HG03108 (cell line): ENCODE results near the gene TIMM23.
"Not testable (repeated sequence)": the region's sequence is repeated elsewhere in the genome, so short reads cannot be mapped to it uniquely, and the experiment has no call there.

Experiments
- ATAC-seq: cut with Tn5 transposase; IDR thresholded peaks from one replicate; pipeline ENCODE4 v1.9.1; 2021; ENCODE audit warnings: moderate library complexity; ENCODE audit not compliant: unreplicated experiment

The TIMM23 gene, protein sequence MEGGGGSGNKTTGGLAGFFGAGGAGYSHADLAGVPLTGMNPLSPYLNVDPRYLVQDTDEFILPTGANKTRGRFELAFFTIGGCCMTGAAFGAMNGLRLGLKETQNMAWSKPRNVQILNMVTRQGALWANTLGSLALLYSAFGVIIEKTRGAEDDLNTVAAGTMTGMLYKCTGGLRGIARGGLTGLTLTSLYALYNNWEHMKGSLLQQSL

GRCh38 chr10:45972106-45972812 lies at the start of gene TIMM23:
TIMM23 (plus strand) TSS chr10:45972489; CDS start chr10:45972625, 136 bp downstream.
- peak; percentile 83 for ATAC-seq

DNA sequence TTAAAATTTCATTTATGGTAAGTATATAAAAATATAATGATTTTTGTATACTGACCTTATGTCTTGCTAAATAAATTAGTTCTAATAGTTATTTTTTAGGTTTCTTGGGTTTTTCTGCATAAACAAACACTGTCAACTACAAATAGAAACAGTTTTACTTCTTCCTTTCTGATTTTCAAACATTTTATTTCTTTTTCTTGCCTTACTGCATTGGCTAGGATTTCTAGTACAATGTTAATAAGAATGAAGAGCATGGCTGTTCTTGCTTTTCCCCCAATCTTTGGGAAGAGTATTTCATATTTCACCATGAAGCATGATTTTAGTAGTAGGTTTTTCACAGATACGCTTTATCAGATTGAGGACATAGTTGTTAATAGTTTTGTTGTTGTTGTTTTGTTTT lies 45.5 kb upstream of the TIMM23 start:
- not testable (repeated sequence) for ATAC-seq

GRCh38 chr10:45931305-45931704 lies 41.0 kb upstream of the TIMM23 start:
- not testable (repeated sequence) for ATAC-seq

- not testable (repeated sequence) for ATAC-seq
Measured at GRCh38 chr10:45934788-45935187, 37.5 kb upstream of the TIMM23 start.

- ATAC-seq, result not testable (repeated sequence)
Measured at GRCh38 chr10:45939176-45939697, 33.1 kb upstream of the TIMM23 start.

DNA sequence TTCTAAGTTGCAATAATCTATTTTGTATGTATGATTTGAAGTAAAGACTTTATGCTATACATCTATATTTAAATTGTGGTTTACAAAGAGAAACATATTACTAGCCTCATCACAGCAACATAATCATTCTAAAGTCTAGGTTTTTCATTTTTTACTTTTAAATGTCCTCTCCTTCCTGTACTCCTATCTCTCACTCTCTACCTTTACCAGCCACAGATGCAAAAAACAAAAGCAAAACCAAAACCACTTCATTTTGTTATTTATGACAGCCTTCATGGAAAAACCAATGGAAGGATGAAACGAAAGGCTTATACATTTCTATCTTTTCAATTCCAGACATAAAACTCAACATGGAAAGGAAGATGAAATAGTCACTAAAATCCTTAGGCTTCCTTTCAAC lies 31.1 kb upstream of the TIMM23 start:
- ATAC-seq, result not testable (repeated sequence)

DNA sequence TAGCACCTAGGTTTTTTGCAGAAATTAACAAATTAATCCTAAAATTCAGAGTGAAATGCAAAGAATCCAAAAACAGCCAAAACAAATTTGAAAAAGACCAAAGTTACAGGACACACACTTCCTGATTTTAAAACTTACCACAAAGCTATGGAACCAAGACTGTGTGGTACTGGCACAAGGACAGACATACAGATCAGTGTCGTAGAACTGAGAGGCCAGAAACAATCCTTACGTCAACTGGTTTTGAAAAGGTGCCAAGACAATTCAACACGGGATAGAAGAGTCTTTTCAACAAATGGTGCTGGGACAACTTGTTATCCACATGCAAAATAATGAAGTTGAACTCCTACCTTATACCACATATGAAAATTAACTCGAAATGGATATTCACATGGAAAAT lies 26.8 kb upstream of the TIMM23 start:
- ATAC-seq, result not testable (repeated sequence)

- not testable (repeated sequence) for ATAC-seq
Measured at GRCh38 chr10:45947363-45947762, 24.9 kb upstream of the TIMM23 start.

- ATAC-seq, result not testable (repeated sequence)
Measured at GRCh38 chr10:45948801-45949200, 23.5 kb upstream of the TIMM23 start.

GRCh38 chr10:45954367-45954766 lies 17.9 kb upstream of the TIMM23 start:
- ATAC-seq, result not testable (repeated sequence)

DNA sequence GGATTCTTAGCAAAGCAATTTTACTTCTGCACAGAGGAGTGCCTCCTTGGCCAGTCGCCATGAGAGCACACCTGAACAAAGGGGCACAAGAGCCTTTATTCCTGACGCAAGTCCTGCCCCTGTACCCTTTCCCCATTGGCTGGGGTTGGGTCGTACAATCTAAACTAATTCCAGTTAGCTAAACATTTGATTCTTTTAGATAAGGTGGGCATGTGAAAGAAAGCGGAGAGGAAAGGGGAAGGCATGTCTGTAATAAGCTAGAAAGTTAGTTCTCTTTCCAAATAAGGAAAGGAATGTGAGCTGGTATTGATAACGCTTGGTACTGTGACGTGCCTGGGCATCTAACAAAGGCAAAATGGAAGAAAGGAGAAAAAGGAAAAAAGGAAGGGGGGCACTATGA lies 15.7 kb upstream of the TIMM23 start:
- not testable (repeated sequence) for ATAC-seq

GRCh38 chr10:45957928-45958327 lies 14.4 kb upstream of the TIMM23 start:
- not testable (repeated sequence) for ATAC-seq

DNA sequence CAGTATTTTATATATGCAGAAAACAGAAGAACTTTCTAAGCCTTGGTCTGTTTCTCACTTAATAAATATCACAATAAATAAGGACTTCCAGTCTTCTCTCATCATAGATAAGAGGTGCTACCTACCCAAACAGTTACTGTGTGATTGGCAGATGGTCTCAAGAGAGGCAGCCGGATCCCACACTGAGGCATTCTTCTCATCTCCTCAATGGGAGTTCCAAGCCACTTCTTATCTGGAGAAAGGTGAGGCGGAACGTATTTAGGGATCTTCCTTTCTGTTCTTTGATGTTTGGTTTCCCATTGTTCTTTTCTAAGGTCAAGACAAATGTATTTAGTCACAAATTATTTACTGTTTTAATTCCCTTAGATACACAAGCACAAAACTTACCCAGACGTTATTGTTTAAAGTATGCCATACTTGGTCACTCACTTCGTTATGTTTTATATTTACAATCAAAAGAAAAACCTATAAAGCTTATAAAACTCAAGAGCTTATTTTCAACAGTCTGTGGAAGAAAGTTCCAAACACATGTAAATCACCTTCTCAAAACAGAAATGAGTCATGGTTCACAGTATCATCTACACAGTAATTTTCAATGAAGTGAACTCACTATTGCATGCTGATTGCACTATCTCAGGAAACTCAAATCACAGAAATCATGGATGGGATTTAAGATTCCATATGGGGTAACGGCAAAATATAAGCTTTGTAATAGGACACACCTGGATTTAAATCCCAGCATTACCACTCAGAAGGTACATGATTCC lies 9.4 kb upstream of the TIMM23 start:
- ATAC-seq, result not testable (repeated sequence)

GRCh38 chr10:45971019-45971418 lies 1.3 kb upstream of the TIMM23 start:
- not testable (repeated sequence) for ATAC-seq

DNA sequence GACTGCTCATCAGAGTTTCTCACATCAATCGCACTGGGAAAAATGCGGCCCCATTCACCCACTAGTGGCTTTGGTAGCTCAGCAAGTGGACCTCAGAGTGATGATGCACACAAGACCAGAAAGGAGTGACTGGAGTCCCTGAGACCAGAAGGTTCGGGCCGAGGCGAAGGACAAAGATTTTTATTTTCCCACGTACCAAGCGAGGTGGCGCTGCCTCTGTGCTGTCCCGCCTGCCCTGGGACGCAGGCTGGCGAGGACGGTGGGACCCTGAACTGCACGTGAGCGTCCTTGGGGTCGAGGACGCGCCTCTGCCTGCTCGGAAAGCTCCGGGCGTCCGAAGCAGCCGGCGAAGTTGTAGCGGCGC lies 565 bp upstream of the TIMM23 start:
- ATAC-seq, result peak; percentile 24

- ATAC-seq, result peak; percentile 11
Measured at GRCh38 chr10:45972813-45973169, 502 bp downstream of the TIMM23 start.

GRCh38 chr10:45974041-45974440 lies 1.8 kb downstream of the TIMM23 start:
- ATAC-seq, result not testable (repeated sequence)

GRCh38 chr10:45978554-45978953 lies 6.3 kb downstream of the TIMM23 start:
- ATAC-seq, result peak; percentile 69

GRCh38 chr10:45981367-45981766 lies 9.1 kb downstream of the TIMM23 start:
- ATAC-seq, result not testable (repeated sequence)

GRCh38 chr10:45983538-45984186 lies 11.4 kb downstream of the TIMM23 start:
- ATAC-seq, result not testable (repeated sequence)

- ATAC-seq, result not testable (repeated sequence)
Measured at GRCh38 chr10:45984473-45984872, 12.2 kb downstream of the TIMM23 start.
